Measurements from ENCODE around the gene CLTA. TPM values are rescaled to one million over a fixed set of nuclear protein-coding genes. Genes with fewer than 3 reads are reported as not detected.

CLTA gene
- total RNA-seq, 1 donor from 2014 or later, result 222 TPM

DNA sequence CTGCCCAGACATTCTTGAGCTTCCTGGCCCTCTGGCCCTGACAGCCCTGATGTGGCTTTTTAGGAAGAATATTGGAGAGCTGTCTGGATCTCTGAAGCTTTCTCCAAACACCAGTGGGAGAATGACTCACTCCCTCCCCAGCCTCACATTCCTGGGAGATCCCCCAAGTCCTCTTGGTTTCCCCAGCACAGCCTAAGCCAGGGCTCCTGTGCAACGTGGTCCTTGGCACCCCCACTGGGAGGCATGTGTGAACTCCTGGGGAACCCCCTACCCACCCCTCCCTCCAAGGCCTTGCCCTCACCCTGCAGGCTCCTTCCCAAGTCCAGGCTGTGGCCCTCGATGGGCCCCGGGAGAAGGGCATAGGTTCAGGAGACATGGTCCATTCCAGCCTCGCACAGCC, 41.5 kb upstream of the CLTA start:
- H3K27me3 Mint-ChIP-seq (ENCODE audit: low read depth), result no peaks in the 10 kb centered on the region
- H3K4me3 Mint-ChIP-seq, result no peak overlapping the region
- TF ChIP-seq, protein P1, sequence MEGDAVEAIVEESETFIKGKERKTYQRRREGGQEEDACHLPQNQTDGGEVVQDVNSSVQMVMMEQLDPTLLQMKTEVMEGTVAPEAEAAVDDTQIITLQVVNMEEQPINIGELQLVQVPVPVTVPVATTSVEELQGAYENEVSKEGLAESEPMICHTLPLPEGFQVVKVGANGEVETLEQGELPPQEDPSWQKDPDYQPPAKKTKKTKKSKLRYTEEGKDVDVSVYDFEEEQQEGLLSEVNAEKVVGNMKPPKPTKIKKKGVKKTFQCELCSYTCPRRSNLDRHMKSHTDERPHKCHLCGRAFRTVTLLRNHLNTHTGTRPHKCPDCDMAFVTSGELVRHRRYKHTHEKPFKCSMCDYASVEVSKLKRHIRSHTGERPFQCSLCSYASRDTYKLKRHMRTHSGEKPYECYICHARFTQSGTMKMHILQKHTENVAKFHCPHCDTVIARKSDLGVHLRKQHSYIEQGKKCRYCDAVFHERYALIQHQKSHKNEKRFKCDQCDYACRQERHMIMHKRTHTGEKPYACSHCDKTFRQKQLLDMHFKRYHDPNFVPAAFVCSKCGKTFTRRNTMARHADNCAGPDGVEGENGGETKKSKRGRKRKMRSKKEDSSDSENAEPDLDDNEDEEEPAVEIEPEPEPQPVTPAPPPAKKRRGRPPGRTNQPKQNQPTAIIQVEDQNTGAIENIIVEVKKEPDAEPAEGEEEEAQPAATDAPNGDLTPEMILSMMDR (conservative IDR thresholded peaks at IDR 0.05), result no peak
- H3K27ac Mint-ChIP-seq (ENCODE audit: unreplicated experiment), result no peak overlapping the region
- no peak for DNase-seq (ENCODE audit: low read depth, low spot score)
- H3K9me3 Mint-ChIP-seq, result peaks cover 9% of the 10 kb centered on the region
- H3K4me1 Mint-ChIP-seq, result peaks cover 5% of the 10 kb centered on the region
- H3K36me3 Mint-ChIP-seq (ENCODE audit: low read depth), result peaks cover 15% of the 10 kb centered on the region

DNA sequence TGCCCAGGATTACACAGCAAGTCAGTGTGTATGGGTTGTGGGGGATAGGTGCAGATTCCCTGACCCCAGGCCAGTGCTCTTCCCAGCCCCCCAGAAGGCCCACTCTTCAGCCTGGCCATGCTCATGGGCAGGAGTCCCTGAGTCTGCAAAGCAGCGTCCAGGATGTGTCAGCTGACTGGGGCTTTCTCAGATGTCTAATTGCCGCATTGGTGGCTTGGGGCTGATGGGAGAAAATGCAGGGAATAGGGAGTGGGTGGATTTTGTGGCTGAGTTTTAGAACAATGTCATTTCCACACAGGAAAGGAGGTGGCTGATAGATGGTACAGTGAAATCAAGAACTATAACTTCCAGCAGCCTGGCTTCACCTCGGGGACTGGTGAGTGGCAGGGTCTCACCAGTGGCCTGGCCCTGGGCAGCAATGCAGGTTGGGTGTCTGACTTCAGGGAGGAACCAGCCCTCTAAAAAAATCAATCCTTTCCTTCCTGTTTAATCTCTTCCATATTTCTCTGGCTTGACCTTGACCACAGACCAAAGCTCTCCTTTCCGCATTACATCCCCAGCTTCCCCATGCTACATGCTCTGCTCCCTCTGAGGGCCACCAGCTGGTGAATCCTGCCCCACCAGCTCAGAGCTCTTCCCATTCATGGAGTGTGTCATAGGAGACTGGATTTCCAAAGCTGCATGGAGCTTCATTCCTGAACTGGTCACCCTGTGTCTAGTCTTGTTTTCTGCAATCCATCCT, 40.0 kb upstream of the CLTA start:
- peaks cover 9% of the 10 kb centered on the region for H3K36me3 Mint-ChIP-seq (ENCODE audit: low read depth)
- peaks cover 3% of the 10 kb centered on the region for H3K9me3 Mint-ChIP-seq
- TF ChIP-seq, protein P1 (conservative IDR thresholded peaks at IDR 0.05), result no peak
- H3K4me3 Mint-ChIP-seq, result no peak overlapping the region
- no peak for DNase-seq (ENCODE audit: low read depth, low spot score)
- peak overlapping the region; percentile 92 for H3K27ac Mint-ChIP-seq (ENCODE audit: unreplicated experiment)
- H3K27me3 Mint-ChIP-seq (ENCODE audit: low read depth), result no peaks in the 10 kb centered on the region
- H3K4me1 Mint-ChIP-seq, result peaks cover 10% of the 10 kb centered on the region

DNA sequence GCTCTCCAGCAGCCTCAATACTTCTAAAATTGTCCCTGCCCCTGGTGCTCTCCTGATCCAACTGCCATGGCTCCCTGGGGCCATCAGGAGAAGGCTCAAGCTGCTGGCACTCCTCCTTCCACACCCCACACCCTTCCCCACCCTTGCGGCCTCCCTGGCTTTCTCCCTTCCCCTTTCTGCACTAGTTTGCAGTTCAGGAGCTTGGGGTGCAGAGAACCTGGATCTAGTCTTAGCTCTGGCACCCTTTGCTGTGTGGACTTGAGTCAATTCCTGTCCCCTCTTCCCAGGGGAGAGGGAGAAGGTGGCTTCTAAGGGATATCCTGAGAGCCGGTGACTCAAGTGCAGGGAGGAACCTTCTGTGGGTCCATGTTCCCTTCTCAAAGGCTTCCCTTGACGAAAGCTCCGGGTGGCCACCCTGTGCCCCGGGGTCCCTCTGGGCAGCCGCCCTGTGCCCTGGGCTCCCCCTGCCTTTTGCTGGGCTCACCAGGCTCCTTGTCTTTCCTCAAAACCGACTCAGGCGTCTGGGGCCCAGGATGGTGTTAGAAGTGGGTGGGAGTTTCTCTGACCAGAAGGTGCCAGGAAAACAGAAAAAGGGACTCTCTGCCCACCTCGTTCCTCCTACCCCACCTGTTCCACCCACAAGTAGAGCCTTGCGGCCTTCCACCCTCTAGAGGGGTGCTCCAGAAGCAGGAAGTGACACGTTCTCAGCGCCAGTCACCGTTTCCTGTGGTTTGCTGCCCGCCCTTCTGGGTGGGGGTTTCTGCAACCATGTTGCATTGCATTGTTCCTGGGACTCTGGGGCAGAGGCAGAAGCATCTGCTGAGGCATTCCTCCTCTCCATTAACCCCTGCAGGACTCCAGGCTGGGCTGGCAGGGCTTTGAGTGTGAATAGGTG, 39.2 kb upstream of the CLTA start:
- no peak for DNase-seq (ENCODE audit: low read depth, low spot score)
- Mint-ChIP-seq H3K27ac (ENCODE audit: unreplicated experiment) (peak overlapping the region; percentile 92), H3K4me1 (peaks cover 10% of the 10 kb centered on the region), H3K27me3 (ENCODE audit: low read depth) (no peaks in the 10 kb centered on the region), H3K4me3 (no peak overlapping the region), H3K36me3 (ENCODE audit: low read depth) (peaks cover 5% of the 10 kb centered on the region), H3K9me3 (no peaks in the 10 kb centered on the region)
- TF ChIP-seq, protein P1 (conservative IDR thresholded peaks at IDR 0.05), result no peak

DNA sequence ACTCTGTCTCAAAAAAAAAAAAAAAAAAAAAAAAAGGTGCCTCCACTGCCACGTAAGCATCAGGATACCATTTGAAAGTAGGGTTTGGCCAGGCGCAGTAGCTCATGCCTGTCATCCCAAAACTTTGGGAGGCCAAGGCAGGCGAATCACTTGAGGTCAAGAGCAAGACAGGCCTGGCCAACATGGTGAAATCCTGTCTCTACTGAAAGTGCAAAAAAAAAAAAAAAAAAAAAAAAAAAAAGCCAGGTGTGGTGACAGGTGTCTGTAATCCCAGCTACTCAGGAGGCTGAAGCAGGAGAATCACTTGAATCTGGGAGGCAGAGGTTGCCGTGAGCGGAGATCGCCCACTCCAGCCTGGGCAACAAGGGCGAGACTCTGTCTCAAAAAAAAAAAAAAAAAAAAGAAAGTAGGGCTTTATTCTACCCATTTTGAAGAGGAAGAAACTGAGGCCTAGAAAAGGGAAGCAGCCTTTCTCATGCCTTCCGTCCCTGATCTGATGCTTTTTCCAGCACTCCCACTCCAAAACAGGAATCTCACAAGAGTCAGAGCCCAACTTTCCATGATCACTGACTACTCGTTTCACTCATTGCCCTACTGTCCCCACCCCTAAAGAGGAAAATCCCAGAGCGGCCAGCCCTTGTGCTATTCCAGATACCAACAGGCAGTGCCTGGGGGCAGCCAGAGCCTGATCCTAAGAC, 37.8 kb upstream of the CLTA start:
- no peak overlapping the region for H3K4me3 Mint-ChIP-seq
- TF ChIP-seq, protein P1 (conservative IDR thresholded peaks at IDR 0.05), result no peak

DNA sequence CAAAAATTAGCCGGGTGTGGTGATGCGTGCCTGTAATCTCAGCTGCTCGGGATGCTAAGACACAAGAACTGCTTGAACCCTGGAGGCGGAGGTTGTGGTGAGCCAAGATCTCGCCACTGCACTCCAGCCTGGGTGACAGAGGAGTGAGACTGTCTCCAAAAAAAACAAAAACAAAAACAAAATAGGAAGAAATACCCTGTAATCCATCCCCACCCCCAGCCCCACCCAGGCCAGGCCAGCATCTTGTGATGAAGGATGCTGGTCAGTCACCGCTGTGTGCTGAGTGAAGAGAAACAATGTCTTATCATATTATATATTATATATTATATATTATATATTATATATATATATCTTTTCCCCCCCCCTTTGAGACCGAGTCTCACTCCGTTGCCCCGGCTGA, 37.0 kb upstream of the CLTA start:
- Mint-ChIP-seq H3K9me3 (peaks cover 5% of the 10 kb centered on the region), H3K27me3 (ENCODE audit: low read depth) (no peaks in the 10 kb centered on the region), H3K4me3 (no peak overlapping the region), H3K4me1 (peaks cover 10% of the 10 kb centered on the region), H3K36me3 (ENCODE audit: low read depth) (peaks cover 14% of the 10 kb centered on the region), H3K27ac (ENCODE audit: unreplicated experiment) (no peak overlapping the region)
- TF ChIP-seq, protein P1 (conservative IDR thresholded peaks at IDR 0.05), result no peak
- DNase-seq (ENCODE audit: low read depth, low spot score), result no peak

More for the DNA sequence above, 37.8 kb upstream of the CLTA start:
- H3K36me3 Mint-ChIP-seq (ENCODE audit: low read depth), result peaks cover 7% of the 10 kb centered on the region
- H3K27ac Mint-ChIP-seq (ENCODE audit: unreplicated experiment), result no peak overlapping the region
- H3K9me3 Mint-ChIP-seq, result no peaks in the 10 kb centered on the region
- DNase-seq (ENCODE audit: low read depth, low spot score), result no peak
- H3K27me3 Mint-ChIP-seq (ENCODE audit: low read depth), result no peaks in the 10 kb centered on the region
- peaks cover 10% of the 10 kb centered on the region for H3K4me1 Mint-ChIP-seq
